Peyer's patch (tissue), 4 donors: ENCODE results near the gene ARF5.

Source experiments
- CTCF ChIP-seq, 6 experiments: fragments of 450-650 bp in 4 of 6; fragments of 200-600 bp in 2 of 6; sonication (generic) in 1 of 6; IDR thresholded peaks; one replicate each; pipeline ENCODE4 v1.5.1; 2017 to 2019; ENCODE audit warnings: antibody characterized with exemption in 6 of 6, mild to moderate bottlenecking in 3 of 6, moderate library complexity in 1 of 6
- POLR2A ChIP-seq, 2 donors: fragments of 450-650 bp; IDR thresholded peaks; one replicate each; pipeline ENCODE4 v1.5.1; 2017; ENCODE audit warnings: antibody characterized with exemption in 2 of 2, mild to moderate bottlenecking in 2 of 2, moderate library complexity in 2 of 2

DNA sequence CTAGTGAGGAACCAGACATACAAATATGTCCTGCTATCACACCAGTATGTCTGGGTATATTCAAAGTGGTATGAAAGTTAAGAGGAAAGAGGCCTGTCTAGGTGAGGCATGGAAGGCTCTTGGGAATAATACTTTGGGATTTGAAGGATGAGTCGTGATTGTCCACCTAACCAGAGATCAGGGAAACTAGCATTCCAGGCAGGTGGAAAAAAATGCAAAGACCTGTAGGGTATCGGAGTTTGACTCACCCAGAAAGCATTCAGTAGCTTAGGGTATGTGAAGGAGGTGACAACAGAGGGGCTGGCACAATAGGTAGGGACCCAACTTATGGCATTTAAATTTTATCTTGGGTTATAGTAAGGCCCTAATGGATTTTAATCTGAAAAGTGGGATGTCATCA is 1.9 kb upstream of the ARF5 start:
- TF ChIP-seq CTCF (IDR thresholded peaks at IDR 0.05), result no peak
- TF ChIP-seq POLR2A (IDR thresholded peaks at IDR 0.05), result no peak
